ENCODE data around the gene ATE1.
"Not testable (repeated sequence)": the region's sequence is repeated elsewhere in the genome, so short reads cannot be mapped to it uniquely, and the experiment has no call there.

ATE1 gene

DNA sequence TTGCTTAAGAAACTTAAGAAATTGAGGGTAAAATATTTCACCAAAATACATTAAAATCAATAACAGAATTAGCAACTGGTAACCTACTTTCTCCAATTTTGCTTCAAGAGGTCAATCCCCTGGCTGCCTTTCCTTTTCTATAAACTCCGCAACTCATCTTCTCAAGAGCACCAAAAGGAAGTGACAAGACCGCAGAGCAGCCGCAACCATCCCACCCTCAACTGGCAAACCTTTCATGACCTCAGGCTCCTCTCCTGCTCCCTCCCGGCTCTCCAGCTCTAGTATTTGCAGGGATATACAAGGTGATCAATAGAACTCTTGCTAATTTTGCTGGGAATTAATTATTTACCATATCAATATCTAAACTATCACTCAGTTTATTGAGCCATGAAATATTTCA, 88.9 kb downstream of the ATE1 start:
- no peak overlapping the region for H3K27ac ChIP-seq

DNA sequence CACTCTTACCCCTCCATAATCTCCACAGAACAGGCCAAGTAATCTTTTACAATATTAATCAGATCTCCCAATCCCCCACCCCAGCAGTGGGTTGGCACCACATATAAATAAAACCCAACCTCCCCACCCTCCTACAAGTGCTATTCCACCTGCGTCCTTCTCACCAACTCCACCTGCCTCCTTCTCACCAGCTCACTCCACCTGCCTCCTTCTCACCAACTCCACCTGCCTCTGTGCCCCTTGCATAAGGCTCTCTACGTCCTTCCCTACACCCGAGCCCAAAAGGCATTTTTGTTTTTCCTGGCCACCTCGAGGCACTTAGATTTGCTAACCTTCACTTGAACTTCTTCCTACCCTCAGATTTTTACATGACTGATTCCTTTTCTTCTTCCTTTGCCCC, 89.7 kb downstream of the ATE1 start:
- Histone ChIP-seq H3K27ac (no peak overlapping the region), H3K4me3 (no peak overlapping the region)

More for the DNA sequence above, 88.9 kb downstream of the ATE1 start:
- H3K4me3 ChIP-seq, result no peak overlapping the region

DNA sequence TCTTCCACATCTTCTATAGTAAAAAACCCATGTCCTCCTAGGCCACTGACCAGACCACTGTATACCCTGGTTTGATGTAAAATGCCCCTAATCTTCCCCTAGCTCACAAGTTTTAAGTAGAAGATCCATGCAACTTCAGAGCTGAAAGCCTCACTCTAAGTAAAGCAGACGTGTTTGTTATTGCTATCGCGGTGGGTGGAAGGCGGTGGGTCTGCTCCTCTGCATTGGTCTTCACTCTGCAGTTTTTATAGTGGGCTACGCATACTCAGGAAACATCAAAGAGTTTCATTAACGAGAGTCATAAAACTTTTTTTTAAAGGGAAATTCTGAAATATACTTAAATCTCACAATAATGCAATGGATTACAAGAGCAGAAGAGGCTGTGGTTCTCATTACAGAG, 91.7 kb downstream of the ATE1 start:
- Histone ChIP-seq H3K4me3 (no peak overlapping the region), H3K27ac (no peak overlapping the region)

DNA sequence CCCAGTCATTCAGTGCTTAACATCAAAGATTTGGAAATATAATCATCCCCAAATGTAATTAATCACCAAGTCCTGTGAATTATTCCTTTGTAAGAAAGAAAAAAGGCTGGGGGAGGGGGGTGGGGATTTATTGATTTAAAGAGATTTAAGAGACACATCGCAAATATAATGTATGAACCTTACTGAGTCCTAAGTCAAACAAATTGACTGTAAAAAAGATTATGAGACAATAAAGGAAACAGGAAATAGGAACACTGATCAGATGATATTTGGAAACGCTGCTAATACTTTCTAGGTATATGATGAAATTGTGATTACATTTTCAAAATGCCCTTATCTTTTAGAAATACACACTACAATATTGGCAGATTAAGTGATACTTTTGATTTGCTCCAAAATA, 92.5 kb downstream of the ATE1 start:
- H3K4me3 ChIP-seq, result no peak overlapping the region
- H3K27ac ChIP-seq, result no peak overlapping the region

DNA sequence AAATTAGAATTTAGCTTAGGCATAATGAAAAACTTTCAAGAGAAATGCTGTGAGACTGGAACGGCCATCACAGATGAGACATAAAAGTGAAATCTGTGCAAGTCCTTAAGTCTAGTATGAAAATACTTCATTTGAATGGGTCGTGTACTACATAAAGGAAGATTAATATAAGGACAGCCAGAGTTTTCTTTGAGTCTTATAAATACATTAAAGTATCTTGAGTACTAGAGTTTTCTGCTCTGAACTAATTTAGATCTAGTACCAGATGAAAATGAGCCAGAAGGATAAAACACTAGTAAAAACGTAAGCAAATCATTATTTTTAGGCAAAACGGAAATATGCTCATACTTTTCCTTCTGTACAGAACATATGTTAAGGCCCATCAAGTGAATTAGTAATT, 93.1 kb downstream of the ATE1 start:
- Histone ChIP-seq H3K27ac (no peak overlapping the region), H3K4me3 (no peak overlapping the region)

DNA sequence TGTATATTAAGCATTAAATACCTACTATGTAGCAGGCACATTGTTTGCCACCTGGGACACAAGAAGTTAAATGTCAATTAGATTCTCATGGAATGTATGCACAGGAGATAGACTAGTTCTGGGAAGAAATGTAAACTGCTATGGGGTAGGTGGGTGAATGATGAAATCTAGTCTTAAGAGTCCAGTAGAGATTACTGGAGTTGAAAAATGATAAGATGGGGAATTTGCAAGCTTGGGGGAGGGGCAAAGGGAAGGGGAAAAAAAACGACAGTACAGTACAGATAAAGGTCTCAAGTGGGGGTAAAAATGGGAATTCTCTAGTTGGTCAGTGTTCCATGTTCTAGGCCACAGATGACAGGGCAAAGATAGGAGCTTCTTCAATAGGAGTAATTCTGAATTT, 94.4 kb downstream of the ATE1 start:
- Histone ChIP-seq H3K4me3 (no peak overlapping the region), H3K27ac (no peak overlapping the region)

- Histone ChIP-seq H3K4me3 (no peak overlapping the region), H3K27ac (no peak overlapping the region)
Measured at GRCh38 chr10:121832647-121833046, 95.2 kb downstream of the ATE1 start.

DNA sequence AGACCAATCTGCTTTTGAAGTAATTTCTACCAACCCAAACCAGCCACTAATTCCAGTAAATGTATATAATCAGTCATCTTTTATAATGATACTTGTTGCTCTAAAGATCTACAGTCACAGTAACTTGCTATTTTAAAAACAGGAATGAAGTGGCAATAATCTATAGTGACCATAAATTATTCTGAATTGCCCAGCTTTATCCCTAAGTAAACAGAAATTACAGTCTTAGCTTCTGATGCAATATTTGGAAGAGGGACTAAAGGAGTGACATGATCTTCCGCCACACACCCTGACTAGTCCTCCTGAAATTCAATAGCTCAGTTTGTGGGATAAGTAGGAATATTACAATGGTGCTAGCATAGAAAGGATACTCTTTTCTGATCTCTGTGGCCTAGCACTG, 96.1 kb downstream of the ATE1 start:
- Histone ChIP-seq H3K4me3 (no peak overlapping the region), H3K27ac (no peak overlapping the region)

DNA sequence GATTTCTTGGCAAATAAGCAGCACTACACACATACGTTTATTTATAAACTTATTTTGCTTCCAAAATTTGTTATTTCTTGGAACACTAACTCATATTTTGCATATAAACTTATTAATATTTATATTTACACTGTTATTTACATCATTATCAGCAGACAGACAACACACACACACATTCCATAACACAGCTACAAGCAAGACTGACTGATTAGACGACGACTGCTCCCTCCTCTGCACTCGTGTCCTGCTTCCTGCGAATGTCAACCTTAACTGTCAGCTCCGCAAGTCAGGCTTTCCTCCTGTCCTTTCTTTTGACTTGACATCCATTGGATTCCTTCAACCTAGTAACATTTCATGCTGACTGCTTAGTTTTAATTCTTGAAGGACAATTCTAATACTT, 96.6 kb downstream of the ATE1 start:
- H3K27ac ChIP-seq, result no peak overlapping the region
- H3K4me3 ChIP-seq, result no peak overlapping the region

DNA sequence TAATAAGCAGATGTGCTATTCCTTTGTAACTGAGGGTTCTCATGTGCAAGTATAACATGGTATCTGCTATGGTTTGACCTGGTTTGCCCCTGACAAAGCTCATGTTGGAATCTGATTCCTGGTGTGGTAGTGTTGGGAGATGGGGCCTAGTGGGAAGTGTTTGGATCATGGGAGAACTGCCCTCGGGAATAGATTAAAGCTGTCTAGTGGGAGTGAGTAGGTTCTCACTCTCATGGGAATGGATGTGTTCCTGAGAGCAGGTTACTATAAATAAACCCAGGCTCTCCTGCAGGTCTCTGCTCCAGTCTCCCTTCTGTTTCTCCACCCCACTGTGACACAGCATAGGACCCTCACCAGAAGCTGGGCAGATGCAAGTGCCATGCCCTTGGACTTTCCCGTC, 97.7 kb downstream of the ATE1 start:
- no peak overlapping the region for H3K4me3 ChIP-seq
- H3K27ac ChIP-seq, result no peak overlapping the region

GRCh38 chr10:121828045-121828444, 99.8 kb downstream of the ATE1 start:
- Histone ChIP-seq H3K27ac (no peak overlapping the region), H3K4me3 (no peak overlapping the region)

DNA sequence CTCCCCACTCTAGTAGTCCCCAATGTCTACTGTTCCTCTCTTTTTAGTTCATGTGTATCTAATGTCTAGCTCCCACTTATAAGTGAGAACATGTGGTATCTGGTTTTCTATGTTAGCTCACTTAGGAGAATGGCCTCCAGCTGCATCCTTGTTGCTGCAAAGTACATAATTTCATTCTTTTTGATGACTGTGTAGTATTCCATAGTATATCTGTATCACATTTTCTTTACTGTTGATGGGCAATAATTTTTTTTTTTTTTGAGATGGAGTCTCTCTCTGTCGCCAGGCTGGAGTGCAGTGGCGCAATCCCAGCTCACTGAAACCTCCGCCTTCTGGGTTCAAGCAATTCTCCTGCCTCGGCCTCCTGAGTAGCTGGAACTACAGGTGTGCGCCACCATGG, 101.1 kb downstream of the ATE1 start:
- not testable (repeated sequence) for H3K4me3 ChIP-seq, H3K27ac ChIP-seq

DNA sequence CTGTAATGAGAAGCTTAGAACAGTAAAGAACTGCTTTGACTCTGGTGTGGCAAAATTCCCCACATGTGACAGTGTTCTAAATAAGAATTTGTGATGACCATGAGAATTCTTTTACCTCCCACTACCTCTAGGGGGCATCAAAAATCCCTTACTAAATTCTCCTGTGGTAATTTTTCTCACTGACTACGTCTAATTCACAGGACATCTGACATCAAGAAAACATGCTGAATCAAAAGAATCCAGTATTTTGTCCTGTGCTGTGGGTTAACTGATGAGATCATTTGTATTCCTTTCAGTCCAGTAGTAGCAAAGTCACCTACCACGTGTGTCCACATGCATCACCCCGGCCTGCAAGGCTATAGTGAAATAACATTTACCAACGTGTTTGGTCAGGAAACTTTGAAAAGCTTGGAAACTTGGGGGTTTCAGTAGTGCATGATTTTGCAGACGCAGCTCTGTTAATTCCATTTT, 103.8 kb downstream of the ATE1 start:
- Histone ChIP-seq H3K27ac (no peak overlapping the region), H3K4me3 (no peak overlapping the region)

DNA sequence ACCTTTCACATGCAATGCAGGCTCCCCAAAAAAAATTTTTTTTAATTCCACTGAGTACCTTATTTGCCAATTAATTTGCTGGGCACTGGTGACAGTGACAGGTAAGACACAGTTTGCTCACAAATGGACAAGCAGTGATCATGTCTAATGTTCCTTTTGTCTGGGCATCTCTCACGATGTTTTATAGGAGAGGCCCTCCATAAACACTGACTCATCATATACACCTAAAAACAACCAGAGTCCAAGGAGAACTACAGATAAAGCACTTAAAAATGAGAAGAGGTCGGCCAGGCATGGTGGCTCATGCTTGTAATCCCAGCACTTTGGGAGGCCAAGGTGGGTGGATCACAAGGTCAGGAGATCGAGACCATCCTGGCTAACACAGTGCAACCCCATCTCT, 105.1 kb downstream of the ATE1 start:
- no peak overlapping the region for H3K27ac ChIP-seq
- no peak overlapping the region for H3K4me3 ChIP-seq

GRCh38 chr10:121822180-121822579, 105.7 kb downstream of the ATE1 start:
- Histone ChIP-seq H3K4me3 (no peak overlapping the region), H3K27ac (no peak overlapping the region)

GRCh38 chr10:121819049-121819448, 108.8 kb downstream of the ATE1 start:
- H3K4me3 ChIP-seq, result no peak overlapping the region
- no peak overlapping the region for H3K27ac ChIP-seq

GRCh38 chr10:121818599-121818998, 109.2 kb downstream of the ATE1 start:
- Histone ChIP-seq H3K27ac (no peak overlapping the region), H3K4me3 (no peak overlapping the region)

DNA sequence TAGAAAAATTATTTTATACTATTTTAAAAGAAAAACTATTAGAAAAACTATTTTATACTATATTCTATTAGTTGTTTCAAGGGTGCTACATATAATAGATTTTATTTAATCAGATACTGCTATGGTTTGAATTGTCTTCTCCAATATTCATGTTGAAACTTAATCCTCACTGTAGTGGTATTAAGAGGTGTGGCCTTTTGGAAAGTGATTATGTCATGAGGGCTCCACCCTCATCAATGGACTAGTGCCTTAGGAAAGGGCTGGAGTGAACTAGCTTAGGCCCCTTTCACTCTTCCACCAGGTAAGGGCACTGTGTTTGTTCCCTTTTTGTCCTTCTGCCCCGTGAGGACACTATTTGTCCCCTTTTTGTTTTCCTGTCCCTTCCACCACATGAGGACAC, 111.6 kb downstream of the ATE1 start:
- H3K27ac ChIP-seq, result no peak overlapping the region
- H3K4me3 ChIP-seq, result no peak overlapping the region

- H3K4me3 ChIP-seq, result no peak overlapping the region
- H3K27ac ChIP-seq, result no peak overlapping the region
Measured at GRCh38 chr10:121813857-121814256, 114.0 kb downstream of the ATE1 start.

GRCh38 chr10:121813211-121813815, 114.5 kb downstream of the ATE1 start:
- H3K27ac ChIP-seq, result no peak overlapping the region
- H3K4me3 ChIP-seq, result no peak overlapping the region

DNA sequence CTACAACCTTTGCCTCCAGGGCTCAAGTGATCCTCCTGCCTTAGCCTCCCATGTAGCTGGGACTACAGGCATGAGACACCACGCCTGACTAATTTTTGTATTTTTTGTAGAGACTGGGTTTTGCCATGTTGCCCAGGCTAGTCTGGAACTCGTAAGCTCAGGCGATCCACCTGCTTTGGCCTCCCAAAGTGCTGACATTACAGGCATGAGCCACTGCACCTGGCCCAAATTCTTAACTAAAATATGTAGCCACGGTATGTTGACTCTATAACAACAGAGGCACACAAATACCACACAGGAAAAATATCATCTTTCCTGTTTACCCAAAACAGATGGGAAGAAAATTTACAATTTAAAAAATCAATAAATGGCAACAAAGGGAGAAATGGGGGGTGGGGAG, 115.8 kb downstream of the ATE1 start:
- Histone ChIP-seq H3K27ac (no peak overlapping the region), H3K4me3 (no peak overlapping the region)

- no peak overlapping the region for H3K27ac ChIP-seq
- H3K4me3 ChIP-seq, result no peak overlapping the region
Measured at GRCh38 chr10:121811386-121811785, 116.4 kb downstream of the ATE1 start.

Data from skin epidermis (tissue), 12 donors.